Activated naive CD4-positive, alpha-beta T cell treated with anti-CD3 and anti-CD28 coated beads, Interleukin-2, amount 50 U/mL, for 24 hours (primary cell): ENCODE measurements around the gene SRRT.

Experiments used
- H3K27ac Mint-ChIP-seq: one replicate; pipeline ENCODE4 v1.8.0; 2021; ENCODE audit warnings: mild to moderate bottlenecking, mixed read lengths
- H3K27me3 Mint-ChIP-seq: one replicate; pipeline ENCODE4 v1.8.0; 2021; ENCODE audit warnings: mixed read lengths
- H3K36me3 Mint-ChIP-seq: one replicate; pipeline ENCODE4 v1.8.0; 2021; ENCODE audit warnings: mixed read lengths
- H3K4me1 Mint-ChIP-seq: one replicate; pipeline ENCODE4 v1.8.0; 2021; ENCODE audit warnings: mixed read lengths
- H3K4me3 Mint-ChIP-seq: one replicate; pipeline ENCODE4 v1.8.0; 2021; ENCODE audit warnings: mild to moderate bottlenecking, mixed read lengths
- H3K9me3 Mint-ChIP-seq: one replicate; pipeline ENCODE4 v1.8.0; 2021; ENCODE audit warnings: mixed read lengths

The SRRT gene

DNA sequence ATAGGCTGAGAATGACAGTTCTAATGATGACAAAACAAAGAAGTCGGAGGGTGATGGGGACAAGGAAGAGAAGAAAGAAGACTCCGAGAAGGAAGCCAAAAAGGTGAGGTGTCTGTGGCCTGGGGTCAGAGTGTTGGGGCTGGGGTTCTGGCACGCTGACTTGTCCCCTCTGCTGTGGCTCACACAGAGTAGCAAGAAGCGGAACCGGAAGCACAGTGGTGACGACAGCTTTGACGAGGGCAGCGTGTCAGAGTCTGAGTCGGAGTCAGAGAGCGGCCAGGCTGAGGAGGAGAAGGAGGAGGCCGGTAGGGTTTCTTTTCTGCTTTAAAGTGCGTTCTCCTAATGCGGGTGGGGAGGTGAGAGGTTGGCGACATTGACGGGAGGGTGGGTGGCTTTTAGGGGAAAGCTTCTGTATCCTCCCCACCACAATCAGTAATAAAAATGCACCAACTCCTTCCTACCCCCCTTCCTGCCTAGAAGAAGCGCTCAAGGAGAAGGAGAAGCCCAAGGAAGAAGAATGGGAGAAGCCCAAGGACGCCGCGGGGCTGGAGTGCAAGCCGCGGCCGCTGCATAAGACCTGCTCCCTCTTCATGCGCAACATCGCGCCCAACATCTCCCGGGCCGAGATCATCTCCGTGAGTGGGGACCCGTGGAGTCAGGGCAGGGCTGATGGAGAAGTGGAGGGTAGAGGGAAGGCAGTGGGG, 10.0 kb downstream of the SRRT start:
- Mint-ChIP-seq H3K36me3 (peaks cover 38% of the 10 kb centered on the region), H3K27me3 (no peaks in the 10 kb centered on the region), H3K27ac (no peak overlapping the region), H3K9me3 (no peaks in the 10 kb centered on the region), H3K4me1 (peaks cover 32% of the 10 kb centered on the region), H3K4me3 (no peak overlapping the region)

DNA sequence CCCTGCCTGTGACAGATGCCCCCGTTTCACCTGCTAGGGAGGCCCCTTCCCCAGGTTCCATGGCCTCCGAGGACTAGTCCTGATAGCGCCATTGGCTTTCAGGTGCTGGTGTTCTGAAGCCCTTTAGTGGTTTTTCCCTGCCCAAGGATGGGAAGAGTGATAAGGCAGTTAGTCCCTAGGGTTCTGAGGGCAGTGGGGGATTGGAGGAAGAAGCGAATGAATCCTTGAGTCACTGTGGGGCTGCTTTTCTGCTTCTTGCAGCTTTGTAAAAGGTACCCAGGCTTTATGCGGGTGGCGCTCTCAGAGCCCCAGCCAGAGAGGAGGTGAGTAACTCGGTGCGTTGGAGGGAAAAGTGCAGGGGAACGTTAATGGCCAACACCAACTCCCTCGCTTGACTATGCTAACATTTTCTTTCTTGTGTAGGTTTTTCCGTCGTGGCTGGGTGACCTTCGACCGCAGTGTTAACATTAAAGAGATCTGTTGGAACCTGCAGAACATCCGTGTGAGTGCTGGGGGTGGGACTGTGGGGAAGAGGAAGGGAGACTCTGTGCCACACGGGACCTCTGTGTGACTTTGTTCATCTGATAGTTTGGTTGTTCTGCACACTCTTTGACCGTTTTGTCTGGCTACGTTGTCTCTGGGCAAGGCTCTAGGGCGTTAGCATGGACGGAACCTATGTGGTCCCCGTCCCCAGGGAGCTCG, 10.7 kb downstream of the SRRT start:
- Mint-ChIP-seq H3K4me3 (peak overlapping the region; percentile 8), H3K4me1 (peaks cover 32% of the 10 kb centered on the region), H3K27ac (peak overlapping the region; percentile 55), H3K27me3 (no peaks in the 10 kb centered on the region), H3K36me3 (peaks cover 36% of the 10 kb centered on the region), H3K9me3 (no peaks in the 10 kb centered on the region)

DNA sequence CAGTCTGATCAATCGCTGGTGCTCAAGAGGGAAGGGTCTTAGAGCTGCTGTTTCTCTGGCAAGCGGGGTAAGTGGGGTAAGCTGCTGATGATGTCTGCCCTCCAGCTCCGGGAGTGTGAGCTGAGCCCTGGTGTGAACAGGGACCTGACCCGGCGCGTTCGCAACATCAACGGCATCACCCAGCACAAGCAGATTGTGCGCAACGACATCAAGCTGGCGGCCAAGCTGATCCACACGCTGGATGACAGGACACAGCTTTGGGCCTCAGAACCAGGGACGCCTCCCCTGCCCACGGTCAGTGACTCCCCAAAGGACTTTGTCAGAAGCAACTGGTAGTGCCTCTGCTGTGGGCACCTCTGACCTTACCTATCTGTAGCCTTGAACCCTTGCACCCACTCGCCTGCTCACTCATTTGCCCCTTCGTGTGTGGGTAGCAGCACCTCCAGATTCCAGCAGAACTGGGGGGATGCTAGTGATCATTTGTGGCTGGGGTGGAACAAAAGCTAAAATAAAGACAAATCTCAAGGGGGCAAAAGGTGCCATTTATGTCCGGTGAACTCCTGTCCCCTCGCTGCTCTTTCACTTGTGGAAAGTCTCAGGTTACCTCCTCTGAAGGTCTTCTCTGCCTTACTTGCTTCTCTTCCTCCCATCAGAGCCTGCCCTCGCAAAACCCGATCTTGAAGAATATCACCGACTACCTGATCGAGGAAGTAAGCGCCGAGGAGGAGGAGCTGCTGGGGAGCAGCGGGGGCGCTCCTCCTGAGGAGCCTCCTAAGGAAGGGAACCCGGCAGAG, 11.4 kb downstream of the SRRT start:
- no peaks in the 10 kb centered on the region for H3K9me3 Mint-ChIP-seq
- H3K27ac Mint-ChIP-seq = no peak overlapping the region
- H3K4me3 Mint-ChIP-seq = peak overlapping the region; percentile 47
- H3K4me1 Mint-ChIP-seq = peaks cover 33% of the 10 kb centered on the region
- peaks cover 34% of the 10 kb centered on the region for H3K36me3 Mint-ChIP-seq
- peaks cover under 1% of the 10 kb centered on the region for H3K27me3 Mint-ChIP-seq

DNA sequence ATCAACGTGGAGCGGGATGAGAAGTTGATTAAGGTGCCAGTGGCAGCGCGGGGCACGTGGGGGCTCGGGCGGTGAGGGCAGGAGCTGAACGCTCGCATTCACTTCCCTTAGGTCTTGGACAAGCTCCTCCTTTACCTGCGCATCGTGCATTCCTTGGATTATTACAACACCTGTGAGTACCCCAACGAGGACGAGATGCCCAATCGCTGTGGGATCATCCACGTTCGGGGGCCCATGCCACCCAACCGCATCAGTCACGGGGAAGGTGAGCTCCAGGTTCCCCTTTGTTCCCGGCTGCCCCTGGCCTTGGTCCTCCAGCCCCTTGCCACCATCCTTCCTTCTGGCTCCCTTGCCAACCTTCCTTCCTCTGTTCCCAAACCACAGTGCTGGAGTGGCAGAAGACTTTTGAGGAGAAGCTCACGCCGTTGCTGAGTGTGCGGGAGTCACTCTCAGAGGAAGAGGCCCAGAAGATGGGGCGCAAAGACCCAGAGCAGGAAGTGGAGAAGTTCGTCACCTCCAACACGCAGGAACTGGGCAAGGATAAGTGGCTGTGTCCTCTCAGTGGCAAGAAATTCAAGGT, 12.1 kb downstream of the SRRT start:
- Mint-ChIP-seq H3K4me1 (peaks cover 37% of the 10 kb centered on the region), H3K36me3 (peaks cover 34% of the 10 kb centered on the region), H3K27ac (peak overlapping the region; percentile 93), H3K9me3 (no peaks in the 10 kb centered on the region), H3K27me3 (peaks cover 6% of the 10 kb centered on the region), H3K4me3 (peak overlapping the region; percentile 89)

DNA sequence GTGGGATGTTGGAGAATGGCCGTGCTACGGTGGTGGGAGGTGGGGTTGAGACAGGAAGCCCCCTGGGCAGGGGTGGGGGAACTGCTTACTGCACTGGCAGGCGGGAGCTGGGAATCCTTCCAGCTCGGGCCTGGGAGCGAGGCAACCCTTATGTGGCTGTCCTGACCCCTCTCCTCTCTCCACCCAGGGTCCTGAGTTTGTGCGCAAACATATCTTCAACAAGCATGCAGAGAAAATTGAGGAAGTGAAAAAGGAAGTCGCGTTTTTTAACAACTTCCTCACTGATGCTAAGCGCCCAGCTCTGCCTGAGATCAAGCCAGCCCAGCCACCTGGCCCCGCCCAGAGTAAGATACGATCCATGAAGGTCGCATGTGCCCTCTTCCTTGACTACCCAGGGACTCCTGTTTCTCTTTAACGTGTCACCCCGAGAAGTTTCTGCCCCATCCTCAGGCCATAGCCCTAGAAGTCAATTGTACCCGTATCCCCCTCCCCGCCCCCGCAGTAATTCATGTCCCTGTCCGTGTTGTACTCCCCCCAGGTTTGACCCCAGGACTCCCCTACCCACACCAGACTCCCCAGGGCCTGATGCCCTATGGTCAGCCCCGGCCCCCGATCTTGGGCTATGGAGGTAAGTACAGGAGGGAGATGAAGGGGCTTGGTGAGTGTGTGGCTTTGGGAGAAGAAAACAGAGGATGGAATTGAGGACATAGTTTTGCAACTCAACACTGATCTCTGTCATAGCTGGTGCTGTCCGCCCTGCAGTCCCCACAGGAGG, 12.8 kb downstream of the SRRT start:
- Mint-ChIP-seq H3K4me1 (peaks cover 37% of the 10 kb centered on the region), H3K27ac (peak overlapping the region; percentile 93), H3K4me3 (peak overlapping the region; percentile 89), H3K36me3 (peaks cover 34% of the 10 kb centered on the region), H3K27me3 (peaks cover 11% of the 10 kb centered on the region), H3K9me3 (no peaks in the 10 kb centered on the region)

DNA sequence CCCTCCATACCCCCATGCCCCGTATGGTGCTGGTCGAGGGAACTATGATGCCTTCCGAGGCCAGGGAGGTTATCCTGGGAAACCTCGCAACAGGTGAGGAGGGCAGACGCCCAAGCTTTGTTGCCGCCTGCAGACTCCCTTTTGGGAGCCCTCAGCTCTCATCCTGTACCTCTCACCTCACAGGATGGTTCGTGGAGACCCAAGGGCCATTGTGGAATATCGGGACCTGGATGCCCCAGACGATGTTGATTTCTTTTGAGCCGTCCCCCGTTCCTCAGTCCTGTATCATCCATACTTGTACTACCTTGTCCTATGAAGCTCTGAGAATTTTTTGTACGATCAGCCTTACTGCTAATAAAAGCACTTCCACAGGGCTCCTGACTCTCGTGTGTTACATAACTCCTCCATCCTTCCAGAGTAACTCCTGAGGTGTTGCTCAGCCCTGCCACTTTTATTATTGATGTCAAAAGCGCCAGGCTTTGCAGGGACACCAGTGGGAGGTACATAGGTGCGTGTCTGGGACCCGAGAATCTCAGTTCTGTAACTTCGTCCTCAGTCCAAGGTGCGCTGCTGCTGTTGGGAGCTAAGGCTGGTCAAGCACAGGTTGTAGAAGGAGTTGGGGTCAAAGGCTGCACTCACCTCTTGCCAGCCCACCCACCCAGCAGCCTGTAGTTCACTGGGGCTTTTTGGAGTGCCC, 13.5 kb downstream of the SRRT start:
- peaks cover 29% of the 10 kb centered on the region for H3K36me3 Mint-ChIP-seq
- peak overlapping the region; percentile 93 for H3K27ac Mint-ChIP-seq
- H3K27me3 Mint-ChIP-seq = peaks cover 14% of the 10 kb centered on the region
- H3K9me3 Mint-ChIP-seq = no peaks in the 10 kb centered on the region
- H3K4me1 Mint-ChIP-seq = peaks cover 37% of the 10 kb centered on the region
- H3K4me3 Mint-ChIP-seq = peak overlapping the region; percentile 89

DNA sequence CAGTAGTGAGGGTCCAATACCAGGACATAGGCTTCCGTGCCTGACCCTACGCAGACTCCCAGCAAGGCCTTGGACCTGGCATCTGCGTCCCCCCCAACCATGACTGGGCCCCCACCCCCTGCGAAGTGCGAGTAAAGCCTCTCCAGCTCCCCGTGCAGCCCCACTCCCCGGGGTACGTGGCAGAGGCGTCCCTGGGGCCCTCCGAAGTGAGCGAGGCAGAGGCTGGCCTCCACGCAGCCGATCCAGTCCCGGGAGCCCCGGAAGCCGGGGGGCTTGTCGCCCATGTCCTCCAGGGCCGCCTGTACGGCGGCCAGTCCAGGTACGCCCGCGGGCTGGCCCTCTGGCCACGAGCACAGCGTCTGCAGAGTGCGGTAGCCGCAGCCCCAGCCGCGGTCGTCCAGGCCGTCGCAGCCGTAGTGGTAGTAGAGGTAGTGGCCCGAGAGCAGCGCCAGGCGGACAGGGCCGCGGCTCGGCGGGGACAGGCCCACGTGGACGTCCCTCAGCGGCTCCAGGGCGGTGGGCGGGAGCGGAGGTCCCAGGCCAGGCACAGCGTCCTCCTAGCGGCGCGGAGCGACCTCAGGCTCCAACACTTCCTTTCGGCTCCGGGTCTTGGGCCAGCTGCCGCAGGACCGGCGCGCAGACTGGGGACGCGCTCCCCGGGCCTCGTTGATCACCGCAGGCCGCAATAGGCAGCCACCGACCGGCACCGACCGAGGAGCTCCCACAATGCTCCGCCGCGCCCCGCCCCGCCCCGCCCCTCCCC, 14.3 kb downstream of the SRRT start, which contains the start of gene UFSP1:
TSS of gene UFSP1 (minus strand) at position 728 of the 763 bp plus-strand sequence. CDS start at position 284, 444 bp downstream.
- Mint-ChIP-seq H3K27ac (peak within 1 kb of the TSS; percentile 93), H3K9me3 (no peaks in the 10 kb centered on the region), H3K4me1 (peaks cover 37% of the 10 kb centered on the region), H3K4me3 (peak within 1 kb of the TSS; percentile 89), H3K27me3 (peaks cover 15% of the 10 kb centered on the region), H3K36me3 (peaks cover 29% of the 10 kb centered on the region)

DNA sequence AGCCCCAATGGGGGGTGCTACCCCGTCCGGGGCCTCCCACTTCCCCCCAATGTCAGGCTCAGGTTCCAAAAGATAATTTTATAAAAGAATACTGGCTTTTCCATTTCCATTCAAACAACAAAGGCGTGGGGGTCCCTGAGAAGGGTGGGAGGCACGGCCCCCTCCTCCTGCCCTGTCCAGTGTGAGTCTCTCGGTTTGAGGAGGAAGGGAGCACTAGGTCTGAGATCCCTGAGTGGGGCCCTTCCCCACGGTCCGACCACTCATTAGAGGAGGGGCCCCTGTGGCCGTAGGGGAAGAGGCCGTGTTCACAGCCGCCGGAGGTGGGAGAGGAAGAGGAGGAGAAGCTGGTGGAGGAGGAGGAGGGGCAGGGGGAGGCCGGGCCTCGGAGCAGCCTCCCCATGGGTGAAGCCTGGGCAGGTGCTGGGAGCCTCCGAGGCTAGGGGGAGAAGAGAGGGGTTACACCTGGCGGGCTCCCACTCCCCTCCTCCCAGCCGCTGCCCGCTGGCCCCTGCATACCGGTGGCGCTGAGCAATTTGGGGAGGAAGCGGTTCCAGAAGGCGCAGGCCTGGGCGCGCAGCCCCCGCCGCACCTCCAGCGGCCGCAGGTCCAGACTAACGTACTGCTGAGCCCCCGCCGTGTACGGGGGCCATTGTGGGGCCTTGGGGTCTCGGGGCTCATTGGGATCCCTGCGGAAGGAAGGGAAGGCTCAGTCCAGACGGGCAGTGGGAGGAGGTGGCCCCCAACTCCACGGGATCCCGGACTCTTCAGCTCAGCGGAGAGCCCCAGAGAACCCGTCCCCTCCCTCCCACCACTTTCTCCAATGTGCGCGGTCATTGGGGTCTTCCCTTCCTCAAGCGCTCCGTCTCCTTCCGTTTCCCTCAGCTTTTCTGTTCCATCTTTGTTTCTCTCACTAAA, 16.0 kb downstream of the SRRT start:
- H3K27me3 Mint-ChIP-seq = peaks cover 16% of the 10 kb centered on the region
- H3K9me3 Mint-ChIP-seq = no peaks in the 10 kb centered on the region
- peaks cover 38% of the 10 kb centered on the region for H3K4me1 Mint-ChIP-seq
- H3K27ac Mint-ChIP-seq = no peak overlapping the region
- H3K36me3 Mint-ChIP-seq = peaks cover 20% of the 10 kb centered on the region
- H3K4me3 Mint-ChIP-seq = peak overlapping the region; percentile 89

DNA sequence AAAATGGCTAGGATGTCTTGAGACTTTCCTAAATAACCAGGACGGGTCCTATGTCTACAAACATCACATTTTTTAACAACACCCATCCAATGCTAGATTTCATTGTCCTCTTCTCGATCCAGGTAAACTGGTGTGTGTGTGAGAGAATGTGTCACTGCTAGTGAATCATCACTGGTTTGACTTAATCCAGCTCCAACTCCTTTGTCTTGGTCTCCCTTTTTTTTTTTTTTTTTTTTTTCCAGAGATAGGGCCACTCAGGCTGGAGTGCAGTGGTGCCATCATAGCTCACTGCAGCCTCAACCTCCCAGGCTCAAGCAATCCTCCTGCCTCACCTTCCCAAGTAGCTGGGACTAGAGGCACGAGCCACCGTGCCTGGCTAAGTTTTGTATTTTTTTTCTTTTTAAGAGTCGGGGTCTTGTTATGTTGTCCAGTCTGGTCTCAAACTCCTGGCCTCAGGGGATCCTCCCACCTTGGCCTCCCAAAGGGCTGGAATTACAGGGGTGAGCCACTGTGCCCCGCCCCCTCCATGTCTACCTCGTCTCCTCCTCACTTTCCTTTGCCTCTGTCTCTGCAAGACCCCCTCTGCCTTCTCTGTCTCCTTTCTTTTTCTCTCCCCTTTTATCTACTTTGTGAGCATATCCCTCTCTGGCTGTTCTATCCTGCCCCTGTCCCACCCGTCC, 16.8 kb downstream of the SRRT start:
- Mint-ChIP-seq H3K27ac (peak overlapping the region; percentile 77), H3K27me3 (peaks cover 21% of the 10 kb centered on the region), H3K4me3 (peak overlapping the region; percentile 83)

DNA sequence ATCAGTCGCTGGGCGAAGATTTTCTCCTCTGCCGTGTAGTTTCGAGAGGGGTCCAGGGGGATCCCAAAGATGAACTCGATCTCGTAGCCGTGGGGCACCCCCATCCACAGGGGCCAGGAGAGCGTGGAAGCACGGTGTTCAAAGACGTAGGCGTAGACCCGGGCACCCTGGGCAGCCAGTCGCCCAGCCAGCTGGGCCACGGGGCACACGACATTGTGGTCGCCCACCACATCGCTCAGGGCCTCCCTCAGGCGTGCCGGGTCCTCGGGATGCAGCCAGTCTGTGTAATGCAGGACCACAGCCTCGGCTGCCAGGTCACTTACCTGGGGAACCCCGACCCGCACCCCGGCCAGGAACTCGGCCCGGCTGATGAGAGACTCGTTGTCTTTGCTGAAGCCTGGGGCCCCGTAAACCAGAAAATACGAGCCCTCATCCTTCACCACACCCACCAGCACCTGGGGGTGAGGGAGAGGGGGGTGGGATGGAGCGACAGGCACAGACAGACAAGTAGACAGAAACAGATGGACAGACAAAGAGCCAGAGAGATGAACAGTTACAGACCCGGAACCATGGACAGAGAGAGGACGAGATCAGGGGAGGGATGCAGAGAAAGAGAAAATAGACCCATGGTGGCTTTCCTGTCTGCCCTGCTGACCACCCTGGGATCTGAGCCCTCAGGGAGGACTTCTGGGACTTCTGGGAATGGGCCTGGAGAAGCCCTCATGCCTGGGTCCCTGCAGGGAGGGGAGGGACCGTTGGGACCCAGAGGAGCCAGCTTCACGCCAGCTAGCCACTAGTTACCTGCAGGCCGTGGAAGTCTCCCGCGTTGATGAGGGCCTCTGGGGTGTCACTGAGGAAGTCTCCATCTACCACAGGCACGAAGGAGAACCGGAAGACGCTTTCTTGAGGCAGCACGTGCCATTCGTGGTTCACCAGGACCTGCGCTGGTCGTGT, 17.7 kb downstream of the SRRT start:
- no peaks in the 10 kb centered on the region for H3K9me3 Mint-ChIP-seq
- H3K27ac Mint-ChIP-seq = no peak overlapping the region
- H3K36me3 Mint-ChIP-seq = peaks cover 5% of the 10 kb centered on the region
- no peak overlapping the region for H3K4me3 Mint-ChIP-seq
- H3K27me3 Mint-ChIP-seq = peaks cover 24% of the 10 kb centered on the region
- H3K4me1 Mint-ChIP-seq = peaks cover 31% of the 10 kb centered on the region

More for the DNA sequence above, 16.8 kb downstream of the SRRT start:
- peaks cover 13% of the 10 kb centered on the region for H3K36me3 Mint-ChIP-seq
- H3K9me3 Mint-ChIP-seq = no peaks in the 10 kb centered on the region
- peaks cover 40% of the 10 kb centered on the region for H3K4me1 Mint-ChIP-seq

DNA sequence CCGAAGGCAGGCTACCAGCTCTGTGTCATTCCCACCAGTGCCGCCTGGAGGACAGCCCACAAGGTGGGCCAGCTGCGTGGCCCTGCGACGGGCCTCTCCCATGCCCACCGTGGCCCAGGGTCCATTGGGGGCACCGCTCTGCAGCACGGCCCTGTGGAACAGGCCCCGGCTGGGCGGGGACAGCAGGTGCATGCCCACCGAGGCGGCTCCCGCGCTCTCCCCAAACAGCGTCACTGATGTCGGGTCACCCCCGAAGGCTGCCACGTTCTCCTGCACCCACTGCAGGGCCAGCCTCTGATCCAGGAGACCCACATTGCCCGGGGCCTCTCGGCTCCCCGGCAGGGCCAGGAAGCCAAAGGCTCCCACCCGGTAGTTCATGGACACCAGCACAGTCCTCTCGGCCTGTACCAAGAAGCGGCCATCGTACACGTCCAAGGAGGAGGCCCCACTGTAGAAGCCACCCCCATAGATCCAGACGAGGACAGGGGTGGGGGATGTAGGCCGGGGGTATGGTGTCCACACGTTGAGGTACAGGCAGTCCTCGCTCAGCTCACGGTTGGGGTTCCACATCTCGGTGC, 18.5 kb downstream of the SRRT start:
- Mint-ChIP-seq H3K4me3 (no peak overlapping the region), H3K27ac (no peak overlapping the region), H3K4me1 (peaks cover 23% of the 10 kb centered on the region), H3K27me3 (peaks cover 32% of the 10 kb centered on the region), H3K36me3 (peaks cover 2% of the 10 kb centered on the region), H3K9me3 (no peaks in the 10 kb centered on the region)
